ENCODE data around the gene RPL15. TPM values are rescaled to one million over a fixed set of nuclear protein-coding genes. Genes with fewer than 3 reads are reported as not detected.

The RPL15 gene
- total RNA-seq, 1 donor from 2014 or later: 1,872 TPM

DNA sequence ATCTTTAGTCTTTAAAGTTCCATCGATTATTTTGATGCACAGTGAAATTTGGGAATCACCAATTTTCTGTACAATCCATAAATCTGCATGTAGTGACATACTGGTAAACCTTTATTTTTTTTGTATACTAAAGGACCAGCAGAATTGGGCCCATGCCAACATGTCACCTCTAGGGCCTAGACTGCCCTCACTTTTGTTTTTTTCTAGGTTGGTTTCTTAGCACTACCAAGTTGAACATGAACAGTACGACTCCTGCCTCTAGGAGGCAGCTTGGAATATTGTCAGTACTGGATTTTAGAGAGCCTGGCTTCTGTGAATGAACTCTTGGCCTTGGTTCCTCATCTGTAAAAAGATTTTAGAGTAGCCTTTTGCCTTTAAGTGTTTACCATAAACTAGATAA lies 32.5 kb upstream of the RPL15 start:
- H3K27ac Mint-ChIP-seq (ENCODE audit: unreplicated experiment): no peak overlapping the region
- H3K36me3 Mint-ChIP-seq (ENCODE audit: unreplicated experiment): peaks cover 13% of the 10 kb centered on the region
- H3K27me3 Mint-ChIP-seq (ENCODE audit: unreplicated experiment): no peaks in the 10 kb centered on the region
- no peak overlapping the region for H3K4me3 Mint-ChIP-seq (ENCODE audit: unreplicated experiment)
- no peaks in the 10 kb centered on the region for H3K9me3 Mint-ChIP-seq (ENCODE audit: unreplicated experiment)
- no peaks in the 10 kb centered on the region for H3K4me1 Mint-ChIP-seq (ENCODE audit: unreplicated experiment)
- peak; percentile 23 for TF ChIP-seq CTCF (IDR thresholded peaks at IDR 0.05)
- no peak for DNase-seq (ENCODE audit: extremely low spot score, unreplicated experiment)

DNA sequence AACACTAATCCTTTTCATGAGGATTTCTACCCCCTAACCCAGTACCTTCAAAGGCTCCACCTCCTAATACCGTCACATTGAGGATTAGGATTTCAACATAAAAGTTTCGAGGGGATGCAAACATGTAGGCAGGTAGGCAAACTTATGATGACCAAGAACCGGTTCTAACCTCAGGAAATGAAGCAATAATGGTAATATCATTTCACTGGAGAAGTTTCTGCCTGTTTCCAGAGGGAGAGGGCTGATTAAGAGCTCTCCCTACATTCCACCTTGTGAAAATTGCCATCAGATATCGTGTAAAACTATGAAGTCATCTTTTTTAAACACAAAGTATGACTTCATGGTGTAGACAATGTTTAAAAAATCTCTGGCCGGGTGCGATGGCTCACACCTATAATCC lies 31.7 kb upstream of the RPL15 start:
- no peaks in the 10 kb centered on the region for H3K9me3 Mint-ChIP-seq (ENCODE audit: unreplicated experiment)
- H3K4me1 Mint-ChIP-seq (ENCODE audit: unreplicated experiment): no peaks in the 10 kb centered on the region
- no peak overlapping the region for H3K27ac Mint-ChIP-seq (ENCODE audit: unreplicated experiment)
- DNase-seq (ENCODE audit: extremely low spot score, unreplicated experiment): no peak
- no peak overlapping the region for H3K4me3 Mint-ChIP-seq (ENCODE audit: unreplicated experiment)
- no peak for TF ChIP-seq CTCF (IDR thresholded peaks at IDR 0.05)
- H3K36me3 Mint-ChIP-seq (ENCODE audit: unreplicated experiment): peaks cover 15% of the 10 kb centered on the region
- no peaks in the 10 kb centered on the region for H3K27me3 Mint-ChIP-seq (ENCODE audit: unreplicated experiment)

DNA sequence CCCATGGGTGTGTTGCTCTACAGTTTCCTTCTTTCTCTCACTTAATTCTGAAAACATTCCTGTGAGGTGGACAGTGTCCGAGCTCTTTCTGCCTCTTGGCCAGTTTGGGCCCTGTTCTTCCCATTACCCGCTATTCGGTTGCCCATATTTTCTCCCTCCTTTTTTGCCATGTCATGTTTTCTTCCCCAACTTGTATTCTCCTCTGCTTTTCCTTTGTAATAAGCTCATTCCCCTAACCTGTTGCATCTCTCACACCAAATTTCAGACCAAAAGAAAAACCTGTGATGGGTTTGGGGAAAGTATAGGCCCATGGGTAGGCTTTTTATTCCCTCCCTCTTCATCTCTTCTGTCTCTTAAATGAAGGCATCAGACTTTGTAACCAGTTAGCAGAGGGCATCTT lies 30.6 kb upstream of the RPL15 start:
- DNase-seq (ENCODE audit: extremely low spot score, unreplicated experiment): no peak
- no peaks in the 10 kb centered on the region for H3K4me1 Mint-ChIP-seq (ENCODE audit: unreplicated experiment)
- H3K27ac Mint-ChIP-seq (ENCODE audit: unreplicated experiment): no peak overlapping the region
- no peaks in the 10 kb centered on the region for H3K9me3 Mint-ChIP-seq (ENCODE audit: unreplicated experiment)
- H3K27me3 Mint-ChIP-seq (ENCODE audit: unreplicated experiment): no peaks in the 10 kb centered on the region
- no peak for TF ChIP-seq CTCF (IDR thresholded peaks at IDR 0.05)
- peaks cover 16% of the 10 kb centered on the region for H3K36me3 Mint-ChIP-seq (ENCODE audit: unreplicated experiment)
- H3K4me3 Mint-ChIP-seq (ENCODE audit: unreplicated experiment): no peak overlapping the region

DNA sequence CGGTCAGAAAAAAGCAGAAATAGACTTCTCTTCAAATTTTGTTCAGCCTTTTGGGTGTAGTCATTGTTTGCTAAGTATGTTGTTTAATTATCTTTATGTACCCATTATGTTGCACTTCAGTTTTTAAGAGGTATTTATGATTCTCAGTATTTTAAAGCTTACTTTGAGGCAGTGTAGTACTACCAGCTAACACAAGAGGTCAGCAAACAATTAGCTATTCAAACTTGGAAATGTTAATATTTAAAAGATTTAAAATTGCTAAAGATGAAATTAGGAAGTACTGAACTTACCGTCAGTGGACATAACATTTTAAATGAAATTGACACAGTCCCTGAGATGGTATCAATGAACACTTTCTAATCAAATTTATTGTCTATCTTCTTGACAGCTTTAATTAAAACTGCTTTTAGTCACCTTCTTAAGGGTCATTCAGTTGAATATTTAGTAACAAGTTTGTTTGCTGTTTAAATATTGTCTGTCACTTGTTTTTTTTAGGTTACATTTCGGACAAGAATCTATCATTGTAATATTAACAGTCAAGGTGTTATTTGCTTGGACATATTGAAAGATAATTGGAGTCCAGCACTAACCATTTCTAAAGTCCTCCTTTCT lies 28.2 kb upstream of the RPL15 start:
- no peak overlapping the region for H3K4me3 Mint-ChIP-seq (ENCODE audit: unreplicated experiment)
- no peaks in the 10 kb centered on the region for H3K4me1 Mint-ChIP-seq (ENCODE audit: unreplicated experiment)
- no peak overlapping the region for H3K27ac Mint-ChIP-seq (ENCODE audit: unreplicated experiment)
- no peaks in the 10 kb centered on the region for H3K27me3 Mint-ChIP-seq (ENCODE audit: unreplicated experiment)
- peak; percentile 78 for TF ChIP-seq CTCF (IDR thresholded peaks at IDR 0.05)
- H3K36me3 Mint-ChIP-seq (ENCODE audit: unreplicated experiment): peaks cover 8% of the 10 kb centered on the region
- DNase-seq (ENCODE audit: extremely low spot score, unreplicated experiment): no peak
- H3K9me3 Mint-ChIP-seq (ENCODE audit: unreplicated experiment): no peaks in the 10 kb centered on the region

GRCh38 chr3:23889386-23889785 lies 27.5 kb upstream of the RPL15 start:
- Mint-ChIP-seq H3K36me3 (ENCODE audit: unreplicated experiment) (peaks cover 10% of the 10 kb centered on the region), H3K9me3 (ENCODE audit: unreplicated experiment) (no peaks in the 10 kb centered on the region), H3K27ac (ENCODE audit: unreplicated experiment) (no peak overlapping the region), H3K4me3 (ENCODE audit: unreplicated experiment) (no peak overlapping the region), H3K4me1 (ENCODE audit: unreplicated experiment) (no peaks in the 10 kb centered on the region), H3K27me3 (ENCODE audit: unreplicated experiment) (no peaks in the 10 kb centered on the region)
- no peak for TF ChIP-seq CTCF (IDR thresholded peaks at IDR 0.05)
- no peak for DNase-seq (ENCODE audit: extremely low spot score, unreplicated experiment)
